HEK293 (cell line): Measurements from ENCODE around the gene APCDD1L.

Experiments
- CTCF ChIP-seq: fragments of 450-650 bp; formaldehyde crosslinking; IDR thresholded peaks from 2 replicates; pipeline ENCODE4 v1.5.1; 2016; ENCODE audit warnings: missing biosample characterization, missing genetic modification characterization
- ELK4 ChIP-seq: IDR thresholded peaks from 2 replicates; pipeline ENCODE4 v1.6.1; 2011; ENCODE audit warnings: mild to moderate bottlenecking, low read depth, low read length, borderline replicate concordance
- ZEB2 ChIP-seq: fragments of 450-650 bp; formaldehyde crosslinking; IDR thresholded peaks from 2 replicates; pipeline ENCODE4 v1.5.1; 2016; ENCODE audit warnings: missing biosample characterization, missing genetic modification characterization
- ZNF112 ChIP-seq: fragments of 450-650 bp; formaldehyde crosslinking; IDR thresholded peaks from 2 replicates; pipeline ENCODE4 v1.5.0; 2017; ENCODE audit warnings: missing biosample characterization, missing genetic modification characterization
- ZNF175 ChIP-seq: fragments of 450-650 bp; formaldehyde crosslinking; IDR thresholded peaks from 2 replicates; pipeline ENCODE4 v1.5.1; 2016; ENCODE audit warnings: missing biosample characterization, missing genetic modification characterization
- ZNF202 ChIP-seq: fragments of 450-650 bp; formaldehyde crosslinking; IDR thresholded peaks from 2 replicates; pipeline ENCODE4 v1.5.1; 2016; ENCODE audit warnings: missing biosample characterization, missing genetic modification characterization, borderline replicate concordance
- ZNF654 ChIP-seq: fragments of 450-650 bp; formaldehyde crosslinking; IDR thresholded peaks from 2 replicates; pipeline ENCODE4 v1.5.1; 2016; ENCODE audit warnings: low read depth, missing biosample characterization, missing genetic modification characterization
- TF ChIP-seq, protein P1 (sequence below): fragments of 450-650 bp; formaldehyde crosslinking; IDR thresholded peaks from 2 replicates; pipeline ENCODE4 v1.5.1; 2016; ENCODE audit warnings: missing biosample characterization, missing genetic modification characterization

DNA sequence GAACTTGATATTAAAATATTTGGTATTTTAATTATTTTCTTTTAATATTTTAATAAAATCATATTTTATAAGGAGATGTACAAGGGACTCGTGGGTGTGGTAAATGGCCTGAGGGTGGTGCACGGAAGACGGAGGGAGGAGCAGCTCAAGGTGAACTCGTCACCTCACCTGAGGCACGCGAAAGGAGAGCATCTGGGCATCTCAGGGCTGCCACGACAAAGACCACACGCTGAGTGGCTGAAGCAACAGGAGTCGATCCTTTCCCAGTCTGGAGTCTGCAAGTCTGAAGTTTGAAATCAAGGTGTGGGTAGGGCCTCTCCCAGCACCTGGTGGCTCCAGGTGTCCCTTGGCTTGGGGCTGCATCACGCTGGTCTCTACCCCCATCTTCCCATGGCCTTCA lies 39.7 kb downstream of the APCDD1L start:
- TF ChIP-seq, protein P1, sequence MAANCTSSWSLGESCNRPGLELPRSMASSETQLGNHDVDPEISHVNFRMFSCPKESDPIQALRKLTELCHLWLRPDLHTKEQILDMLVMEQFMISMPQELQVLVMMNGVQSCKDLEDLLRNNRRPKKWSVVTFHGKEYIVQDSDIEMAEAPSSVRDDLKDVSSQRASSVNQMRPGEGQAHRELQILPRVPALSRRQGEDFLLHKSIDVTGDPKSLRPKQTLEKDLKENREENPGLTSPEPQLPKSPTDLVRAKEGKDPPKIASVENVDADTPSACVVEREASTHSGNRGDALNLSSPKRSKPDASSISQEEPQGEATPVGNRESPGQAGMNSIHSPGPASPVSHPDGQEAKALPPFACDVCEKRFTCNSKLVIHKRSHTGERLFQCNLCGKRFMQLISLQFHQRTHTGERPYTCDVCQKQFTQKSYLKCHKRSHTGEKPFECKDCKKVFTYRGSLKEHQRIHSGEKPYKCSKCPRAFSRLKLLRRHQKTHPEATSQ = no peak
- TF ChIP-seq CTCF (tag by site-specific recombination) = no peak
- no peak for TF ChIP-seq ZNF112 (tag by site-specific recombination)
- TF ChIP-seq ZNF202 (tag by site-specific recombination) = no peak
- no peak for TF ChIP-seq ZNF654 (tag by site-specific recombination)
- TF ChIP-seq ZNF175 (tag by site-specific recombination) = no peak
- no peak for TF ChIP-seq ELK4
- TF ChIP-seq ZEB2 = no peak
